OCI-LY7 (cell line): ENCODE data around the gene FAM78A. TPM values are rescaled to one million over a fixed set of nuclear protein-coding genes. Genes with fewer than 3 reads are reported as not detected.

Source experiments
- BruUV-seq: library from RNA; stranded (reverse); fragments of 400-500 nt; replicated peaks from 2 replicates; lab custom pipeline; 2021; lab: Mats Ljungman, UMichigan
- CTCF ChIA-PET: fragments of 300-600 bp; sonication (Branson Sonifier 250); formaldehyde crosslinking; loops from one replicate; lab custom pipeline; 2022; ENCODE audit warnings: antibody characterized with exemption; ENCODE audit not compliant: unreplicated experiment; lab: Charles Lee
- POLR2A ChIA-PET: fragments of 300-600 bp; sonication (Branson Sonifier 250); formaldehyde crosslinking; loops from one replicate; lab custom pipeline; 2022; ENCODE audit warnings: antibody characterized with exemption; lab: Charles Lee
- DNase-seq: peaks from one replicate; pipeline ENCODE4 v3.0.0-alpha.2; 2015; ENCODE audit warnings: low spot score
- H2AFZ ChIP-seq: fragments of 200-600 bp; sonication (generic), shearing (Covaris generic); 2 replicates; pipeline ENCODE4 v1.6.1; 2014; ENCODE audit warnings: mild to moderate bottlenecking, antibody characterized with exemption, low read length, moderate library complexity
- H3K27ac ChIP-seq: fragments of 200-600 bp; sonication (generic); 2 replicates; pipeline ENCODE4 v1.5.1; 2014; ENCODE audit warnings: mixed run types, low read depth, mild to moderate bottlenecking, moderate library complexity, low read length, inconsistent platforms; ENCODE audit not compliant: poor library complexity, severe bottlenecking
- H3K36me3 ChIP-seq: fragments of 200-600 bp; sonication (generic); 2 replicates; pipeline ENCODE4 v1.6.1; 2014; ENCODE audit warnings: mild to moderate bottlenecking, antibody characterized with exemption, low read length, moderate library complexity, mixed read lengths; ENCODE audit not compliant: insufficient read depth
- H3K4me1 ChIP-seq: fragments of 200-600 bp; sonication (generic); 2 replicates; pipeline ENCODE4 v1.5.1; 2014; ENCODE audit warnings: mild to moderate bottlenecking, low read length; ENCODE audit not compliant: insufficient read depth, poor library complexity, severe bottlenecking
- H3K4me2 ChIP-seq: fragments of 200-600 bp; sonication (generic); 2 replicates; pipeline ENCODE4 v1.6.1; 2014; ENCODE audit warnings: mild to moderate bottlenecking, low read length
- H3K4me3 ChIP-seq: fragments of 200-600 bp; sonication (generic); 2 replicates; pipeline ENCODE4 v1.5.1; 2014; ENCODE audit warnings: mild to moderate bottlenecking, low read depth, low read length; ENCODE audit not compliant: poor library complexity, severe bottlenecking
- H3K79me2 ChIP-seq: fragments of 200-600 bp; sonication (generic); 2 replicates; pipeline ENCODE4 v1.6.1; 2016; ENCODE audit warnings: low read depth, mild to moderate bottlenecking, low read length, moderate library complexity, mixed read lengths; ENCODE audit not compliant: insufficient read depth
- H3K9me2 ChIP-seq: fragments of 200-600 bp; sonication (generic); 2 replicates; pipeline ENCODE4 v1.6.1; 2016; ENCODE audit warnings: mild to moderate bottlenecking, low read length, mixed read lengths; ENCODE audit not compliant: insufficient read depth
- H3K9me3 ChIP-seq: fragments of 200-600 bp; sonication (generic); 2 replicates; pipeline ENCODE4 v1.6.1; 2014; ENCODE audit warnings: mild to moderate bottlenecking, mixed run types, low read length, mixed read lengths
- H4K20me1 ChIP-seq: fragments of 200-600 bp; sonication (generic); 2 replicates; pipeline ENCODE4 v1.6.1; 2014; ENCODE audit warnings: mild to moderate bottlenecking, antibody characterized with exemption, low read length, moderate library complexity, mixed read lengths; ENCODE audit not compliant: insufficient read depth
- EZH2phosphoT487 ChIP-seq: fragments of 200-600 bp; sonication (generic); IDR thresholded peaks from 2 replicates; pipeline ENCODE4 v1.6.1; 2018; ENCODE audit warnings: low read depth, borderline replicate concordance, mild to moderate bottlenecking, mixed run types, antibody characterized with exemption, low read length, moderate library complexity, mixed read lengths
- intact Hi-C: fragments of 100-400 bp; cut with micrococcal nuclease; formaldehyde crosslinking; loops from one replicate; pipeline ENCODE4 v1.10.0; 2022; ENCODE audit not compliant: unreplicated experiment
- total RNA-seq, 2 experiments: library from RNA; depleted of rRNA in 1 of 2; stranded (reverse); fragments of >200 nt in 1 of 2; shearing (Covaris generic) in 1 of 2; gene quantifications; 2 replicates each; pipeline ENCODE4 v1.2.3, GENCODE V29; 2014 to 2022
- TF ChIP-seq, protein P1 (sequence below): fragments of 200-600 bp; sonication (generic); conservative IDR thresholded peaks from 2 replicates; pipeline ENCODE4 v1.5.1; 2014; ENCODE audit warnings: mild to moderate bottlenecking, antibody characterized with exemption, low read length, moderate library complexity, mixed read lengths

The FAM78A gene
- total RNA-seq, 2 experiments from 2014 or later: 25.0 to 35.0 TPM

DNA sequence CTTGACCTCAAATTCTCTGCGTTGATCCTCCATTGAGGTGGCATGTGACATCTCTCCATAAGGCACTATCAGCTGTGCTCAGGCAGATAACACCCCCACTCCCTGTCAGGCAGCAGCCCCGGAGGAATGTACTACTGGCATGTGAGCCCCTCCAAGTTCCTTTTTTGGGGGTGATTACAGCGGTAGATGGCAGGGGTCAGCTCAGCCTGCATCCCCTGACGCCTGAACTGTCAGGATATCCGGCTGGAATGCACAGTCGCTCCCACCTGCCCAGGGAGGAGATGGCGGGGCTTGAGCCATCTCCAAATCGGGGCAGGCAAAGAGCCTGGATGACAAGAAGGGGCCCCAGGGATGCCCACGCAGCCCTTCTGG lies 40.8 kb downstream of the FAM78A start:
- TF ChIP-seq, protein P1, sequence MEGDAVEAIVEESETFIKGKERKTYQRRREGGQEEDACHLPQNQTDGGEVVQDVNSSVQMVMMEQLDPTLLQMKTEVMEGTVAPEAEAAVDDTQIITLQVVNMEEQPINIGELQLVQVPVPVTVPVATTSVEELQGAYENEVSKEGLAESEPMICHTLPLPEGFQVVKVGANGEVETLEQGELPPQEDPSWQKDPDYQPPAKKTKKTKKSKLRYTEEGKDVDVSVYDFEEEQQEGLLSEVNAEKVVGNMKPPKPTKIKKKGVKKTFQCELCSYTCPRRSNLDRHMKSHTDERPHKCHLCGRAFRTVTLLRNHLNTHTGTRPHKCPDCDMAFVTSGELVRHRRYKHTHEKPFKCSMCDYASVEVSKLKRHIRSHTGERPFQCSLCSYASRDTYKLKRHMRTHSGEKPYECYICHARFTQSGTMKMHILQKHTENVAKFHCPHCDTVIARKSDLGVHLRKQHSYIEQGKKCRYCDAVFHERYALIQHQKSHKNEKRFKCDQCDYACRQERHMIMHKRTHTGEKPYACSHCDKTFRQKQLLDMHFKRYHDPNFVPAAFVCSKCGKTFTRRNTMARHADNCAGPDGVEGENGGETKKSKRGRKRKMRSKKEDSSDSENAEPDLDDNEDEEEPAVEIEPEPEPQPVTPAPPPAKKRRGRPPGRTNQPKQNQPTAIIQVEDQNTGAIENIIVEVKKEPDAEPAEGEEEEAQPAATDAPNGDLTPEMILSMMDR: no peak
- no peak for TF ChIP-seq EZH2phosphoT487
- CTCF ChIA-PET: no interaction called here
- no peak overlapping the region for H3K4me3 ChIP-seq
- no peak overlapping the region for H3K4me2 ChIP-seq
- POLR2A ChIA-PET: no interaction called here
- no peaks in the 10 kb centered on the region for H3K79me2 ChIP-seq
- no peaks in the 10 kb centered on the region for H3K9me2 ChIP-seq
- peaks cover 35% of the 10 kb centered on the region for H3K36me3 ChIP-seq
- H3K9me3 ChIP-seq: no peaks in the 10 kb centered on the region
- DNase-seq: no peak
- BruUV-seq: no TSS peak
- H3K27ac ChIP-seq: no peak overlapping the region
- no peaks in the 10 kb centered on the region for H4K20me1 ChIP-seq
- peaks cover 9% of the 10 kb centered on the region for H3K4me1 ChIP-seq
- H2AFZ ChIP-seq: no peak overlapping the region
- intact Hi-C loops: no loop called here

DNA sequence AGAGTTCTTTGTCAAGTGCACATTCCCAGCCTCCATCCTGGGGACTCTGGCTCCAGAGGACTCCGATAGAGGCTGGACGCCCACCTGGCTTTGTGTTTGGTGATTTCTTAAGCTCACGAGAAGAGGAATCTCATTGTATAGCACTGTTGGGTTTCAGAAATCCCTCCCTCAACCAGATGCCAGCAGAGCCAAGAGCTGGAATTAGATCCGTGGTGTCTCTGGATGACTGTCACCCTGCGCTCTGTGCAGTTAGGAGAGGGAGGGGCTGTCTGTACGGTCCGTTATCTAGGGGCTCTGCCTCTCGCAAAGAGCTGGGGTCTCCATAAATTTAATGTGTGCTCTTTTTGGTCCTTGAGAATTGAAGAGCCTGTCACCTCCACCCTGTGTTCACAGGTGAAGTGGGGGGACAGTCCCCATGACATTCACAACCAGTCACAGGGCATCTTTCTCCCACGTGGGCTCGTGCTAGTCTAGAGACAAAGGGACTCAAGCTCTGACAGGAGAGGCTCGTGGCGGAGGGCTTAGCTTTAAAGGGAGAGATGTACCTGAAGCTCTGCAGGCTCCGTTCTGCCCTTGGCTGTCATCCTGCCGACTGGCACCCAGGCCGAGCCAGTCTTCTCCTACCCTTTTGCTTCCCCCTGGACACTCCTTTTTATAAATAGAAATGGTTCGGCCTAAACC lies 41.4 kb downstream of the FAM78A start:
- BruUV-seq: no TSS peak
- Histone ChIP-seq H3K27ac (no peak overlapping the region), H3K4me1 (peaks cover 9% of the 10 kb centered on the region), H3K36me3 (peaks cover 40% of the 10 kb centered on the region), H3K79me2 (no peaks in the 10 kb centered on the region), H3K9me3 (no peaks in the 10 kb centered on the region), H4K20me1 (no peaks in the 10 kb centered on the region), H3K9me2 (no peaks in the 10 kb centered on the region), H3K4me3 (no peak overlapping the region), H2AFZ (no peak overlapping the region), H3K4me2 (no peak overlapping the region)
- DNase-seq: no peak
- intact Hi-C loops: no loop called here
- POLR2A ChIA-PET: no interaction called here
- TF ChIP-seq EZH2phosphoT487: no peak
- TF ChIP-seq, protein P1: no peak
- CTCF ChIA-PET: no interaction called here

DNA sequence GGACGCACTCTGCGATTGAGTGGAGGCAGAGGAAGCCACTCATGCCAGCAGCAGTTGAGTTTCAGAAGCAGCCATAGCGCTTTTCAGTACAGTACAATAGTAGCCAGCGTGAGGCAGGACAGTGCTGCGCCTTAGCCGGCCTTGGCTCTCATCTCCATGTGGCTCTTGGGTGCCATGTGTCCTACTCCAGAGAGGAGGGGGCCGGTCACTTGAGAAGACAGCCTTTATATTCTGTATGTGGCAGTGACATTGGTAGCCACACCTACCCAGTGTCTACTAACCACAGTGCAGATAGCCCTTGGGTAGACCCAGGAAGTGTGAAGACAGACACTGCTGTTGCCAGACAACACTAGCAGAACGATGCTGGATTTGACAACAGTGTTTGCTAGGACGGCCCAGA lies 42.3 kb downstream of the FAM78A start:
- no peaks in the 10 kb centered on the region for H3K9me3 ChIP-seq
- ChIA-PET CTCF (no interaction called here), POLR2A (no interaction called here)
- H3K4me2 ChIP-seq: no peak overlapping the region
- H3K4me3 ChIP-seq: no peak overlapping the region
- intact Hi-C loops: no loop called here
- H3K79me2 ChIP-seq: no peaks in the 10 kb centered on the region
- no peak overlapping the region for H3K27ac ChIP-seq
- no peak overlapping the region for H2AFZ ChIP-seq
- no peaks in the 10 kb centered on the region for H3K9me2 ChIP-seq
- no peaks in the 10 kb centered on the region for H4K20me1 ChIP-seq
- BruUV-seq: no TSS peak
- no peak for TF ChIP-seq EZH2phosphoT487
- TF ChIP-seq, protein P1: no peak
- H3K4me1 ChIP-seq: peaks cover 9% of the 10 kb centered on the region
- DNase-seq: no peak
- peaks cover 48% of the 10 kb centered on the region for H3K36me3 ChIP-seq
